ENCODE data around the gene NFXL1.

Gene NFXL1

DNA sequence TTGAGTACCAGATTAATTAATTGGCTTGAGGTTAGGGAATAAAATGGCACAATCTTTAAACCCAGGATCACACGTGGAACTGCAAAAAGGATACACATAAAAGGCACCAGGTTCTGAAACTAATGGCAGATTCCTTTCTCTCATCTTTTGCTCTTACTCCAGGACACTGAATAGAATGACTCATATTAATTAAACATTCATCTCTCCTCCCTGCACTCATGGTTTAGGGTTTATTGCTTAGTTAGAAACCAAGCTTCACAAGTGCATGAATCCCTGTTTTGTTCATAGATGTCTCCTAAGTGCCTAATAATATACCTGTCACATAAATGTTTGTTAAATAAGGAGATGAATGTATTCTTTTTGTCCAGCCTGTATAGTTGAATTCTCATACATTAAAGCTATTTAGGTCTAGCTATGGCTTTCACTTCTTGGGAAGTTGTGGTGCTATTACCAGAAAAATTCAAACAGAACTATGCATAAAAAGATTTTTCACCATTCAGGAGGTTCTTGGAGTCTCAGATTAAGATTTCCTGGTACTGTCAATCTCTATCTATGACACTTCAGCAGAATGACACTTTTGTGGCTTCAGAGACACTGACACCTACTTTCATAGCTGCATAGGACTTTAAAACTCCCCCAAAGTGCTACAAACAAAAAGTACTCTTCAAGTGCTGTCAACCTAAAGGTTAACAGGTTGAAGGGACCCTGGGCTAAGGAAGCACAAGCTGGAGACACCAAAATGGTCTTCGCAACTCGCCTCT lies 83.9 kb downstream of the NFXL1 start:
- DNase-seq: no peak

DNA sequence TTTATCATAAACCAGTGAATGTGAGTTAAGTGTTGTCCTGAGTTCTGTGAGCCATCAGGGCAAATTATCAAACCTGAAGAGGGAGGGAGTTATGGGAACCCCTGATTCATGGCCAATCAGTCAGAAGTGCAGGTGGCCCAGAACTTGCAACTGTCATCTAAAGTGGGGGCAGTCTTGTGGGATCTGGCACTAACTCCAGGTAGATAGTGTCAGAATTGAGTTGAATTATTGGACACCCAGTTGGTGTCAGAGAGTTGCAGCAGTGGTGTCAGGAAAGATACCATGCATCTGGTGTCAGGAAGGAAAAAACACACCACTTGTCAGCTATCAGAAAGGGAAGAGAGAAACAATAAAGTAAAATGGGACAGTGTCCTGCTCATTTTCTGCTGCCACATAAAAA lies 84.9 kb downstream of the NFXL1 start:
- no peak for DNase-seq

DNA sequence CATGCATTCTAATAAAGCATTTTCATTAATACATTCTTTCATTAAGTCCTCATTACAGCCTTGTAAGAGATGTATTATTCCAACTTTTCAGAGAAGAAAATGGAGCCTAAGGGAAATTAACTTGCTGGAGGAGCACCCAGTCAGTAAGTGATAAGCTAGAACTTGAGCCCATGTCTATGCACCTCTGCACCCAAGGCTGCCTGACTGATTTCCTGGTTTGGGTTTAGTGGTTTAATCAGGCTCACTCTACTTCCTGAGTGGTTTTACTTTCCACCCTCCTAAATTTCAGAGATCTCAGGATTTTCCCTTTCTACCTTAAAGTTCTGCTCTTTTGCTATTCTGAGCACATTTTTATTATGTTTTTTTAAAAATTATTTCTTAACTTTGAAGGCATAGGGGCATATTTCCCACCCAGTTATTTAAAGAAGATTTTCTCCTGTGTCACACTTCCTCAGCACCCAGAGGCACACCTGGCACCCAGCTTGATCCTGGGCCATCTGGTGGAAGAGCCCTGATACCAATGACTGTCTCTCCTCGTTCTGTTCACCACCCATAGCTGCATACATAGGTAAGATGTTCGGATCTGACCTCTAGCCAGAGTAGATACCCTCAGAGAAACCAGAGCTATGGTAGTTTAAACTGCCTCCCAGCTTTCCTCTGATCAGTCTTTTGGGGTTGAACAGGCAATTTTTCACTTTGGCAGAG lies 86.9 kb downstream of the NFXL1 start:
- DNase-seq: no peak

DNA sequence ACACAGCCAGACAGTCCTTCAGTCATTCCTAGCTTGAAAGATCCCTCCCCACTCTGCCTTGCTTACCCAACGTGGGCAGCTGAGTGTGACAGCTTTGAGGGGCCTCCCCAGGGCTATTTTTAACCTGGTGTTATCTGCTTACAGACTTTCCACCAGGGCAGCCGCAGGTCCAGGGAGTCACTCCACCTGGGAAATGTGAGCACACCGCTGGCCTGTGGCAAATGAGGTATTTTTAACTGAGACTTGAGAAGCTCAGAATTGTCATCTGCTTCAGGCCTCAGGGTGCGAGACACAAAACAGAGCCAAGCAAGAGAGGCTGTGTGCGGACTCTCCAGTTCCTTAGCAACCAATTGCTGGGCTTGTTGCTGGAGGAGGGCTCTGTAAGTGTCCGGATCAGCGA lies 89.5 kb downstream of the NFXL1 start:
- DNase-seq: no peak

- no peak for DNase-seq
Observed at GRCh38 chr4:47819178-47819577, 95.2 kb downstream of the NFXL1 start.

DNA sequence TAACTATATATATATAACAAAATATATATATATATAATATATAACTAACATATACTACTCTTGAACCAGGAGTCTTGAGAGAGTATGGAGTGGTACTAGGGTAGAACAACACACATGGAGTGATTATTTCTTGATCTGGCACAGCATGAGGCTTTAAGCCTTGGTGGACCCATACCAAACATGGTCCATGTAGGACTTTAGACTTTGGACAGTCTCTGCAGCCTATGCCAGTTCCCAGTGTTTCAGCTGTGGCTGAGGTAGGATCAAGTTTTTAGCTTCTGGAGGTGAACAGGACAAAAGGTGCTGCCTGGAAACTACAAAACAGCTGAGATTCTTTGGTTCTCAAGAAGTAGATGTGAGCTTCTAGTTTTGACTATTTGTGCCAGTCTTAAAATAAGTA lies 97.1 kb downstream of the NFXL1 start:
- no peak for DNase-seq

DNA sequence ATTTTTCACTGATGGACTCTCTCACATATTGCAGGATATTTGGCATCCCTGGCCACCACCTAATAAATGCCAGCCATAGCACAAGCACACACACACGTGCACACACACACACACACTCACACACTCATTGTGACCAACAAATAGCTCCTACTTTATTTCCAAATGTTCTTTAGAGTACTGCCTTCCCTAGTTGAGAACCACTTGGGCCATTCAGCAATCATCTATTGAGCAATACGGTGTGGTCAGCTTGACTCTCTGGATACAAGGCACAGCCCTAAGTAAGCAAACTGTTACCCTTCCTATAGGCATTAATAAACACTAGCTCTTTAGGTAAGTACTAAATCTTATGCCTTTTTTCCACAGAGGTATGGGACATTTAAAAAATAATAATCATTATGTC lies 97.6 kb downstream of the NFXL1 start:
- DNase-seq: no peak

GRCh38 chr4:47814618-47815295 lies 99.6 kb downstream of the NFXL1 start:
- no peak for DNase-seq

- no peak for DNase-seq
Observed at GRCh38 chr4:47809654-47810203, 104.7 kb downstream of the NFXL1 start.

DNA sequence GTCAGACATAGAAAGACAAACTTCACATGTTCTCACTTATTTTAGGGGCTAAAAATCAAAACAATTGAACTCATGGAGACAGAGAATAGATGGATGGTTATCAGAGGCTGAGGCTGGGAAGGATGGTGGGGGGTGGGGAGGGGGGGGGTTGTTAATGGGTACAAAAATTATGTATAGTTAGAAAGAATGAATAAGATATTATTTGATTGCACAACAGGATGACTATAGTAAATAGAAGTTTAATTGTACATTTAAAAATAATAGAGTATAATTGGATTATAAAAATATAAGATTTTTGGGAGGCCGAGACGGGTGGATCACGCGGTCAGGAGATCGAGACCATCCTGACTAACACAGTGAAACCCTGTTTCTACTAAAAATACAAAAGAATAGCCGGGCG lies 109.8 kb downstream of the NFXL1 start:
- no peak for DNase-seq

DNA sequence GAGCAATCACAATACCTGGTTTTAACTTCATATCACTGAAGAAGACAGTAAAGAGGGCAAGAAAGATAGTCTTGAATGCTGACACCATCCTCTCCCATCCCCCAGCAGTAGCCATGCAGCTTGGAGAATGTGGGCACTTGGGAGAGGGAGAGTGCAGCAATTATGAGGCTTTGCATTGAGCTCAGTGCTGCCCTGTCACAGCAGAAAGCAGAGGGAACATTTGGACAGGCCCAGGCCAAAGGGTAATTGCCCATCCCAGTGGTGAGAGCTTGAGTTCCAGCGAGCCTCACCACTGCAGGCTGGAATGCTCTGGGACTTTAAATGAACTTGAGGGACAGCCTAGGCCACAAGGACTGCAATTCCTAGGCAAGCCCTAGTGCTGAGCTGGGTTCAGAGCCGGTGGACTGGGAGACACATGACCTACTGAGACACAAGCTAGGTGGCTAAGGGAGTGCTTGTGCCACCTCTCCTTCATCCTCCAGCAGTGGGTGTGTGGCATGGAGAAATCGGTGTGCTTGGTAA lies 112.8 kb downstream of the NFXL1 start:
- DNase-seq: no peak

GRCh38 chr4:47798165-47798564 lies 116.2 kb downstream of the NFXL1 start:
- DNase-seq: no peak
